PC-3 (cell line): ENCODE results near the gene UBE2QL1.

Experiments
- CTCF ChIP-seq: fragments of 300-600 bp; sonication (generic); conservative IDR thresholded peaks from 2 replicates; pipeline ENCODE4 v1.5.1; 2017; ENCODE audit warnings: antibody characterized with exemption, low read depth, mild to moderate bottlenecking, low read length
- EZH2 ChIP-seq: fragments of 300-600 bp; sonication (generic); IDR thresholded peaks from one replicate; pipeline ENCODE4 v1.6.1; 2017; ENCODE audit warnings: antibody characterized with exemption, mild to moderate bottlenecking, low read length; ENCODE audit not compliant: unreplicated experiment
- EZH2phosphoT487 ChIP-seq: fragments of 300-600 bp; sonication (generic); IDR thresholded peaks from 2 replicates; pipeline ENCODE4 v1.6.1; 2018; ENCODE audit warnings: mild to moderate bottlenecking, antibody characterized with exemption, low read length, borderline replicate concordance

- no peak for TF ChIP-seq CTCF
- TF ChIP-seq EZH2, result no peak
- TF ChIP-seq EZH2phosphoT487, result no peak
These were observed 39.8 kb upstream of the UBE2QL1 start for GRCh38 chr5:6408627-6409446.
